Stimulated activated effector memory CD8-positive, alpha-beta T cell treated with anti-CD3 and anti-CD28 coated beads, Interleukin-12 subunit alpha, Interleukin-12 subunit beta, amount 100 ng/mL, for 72 hours (primary cell): ENCODE measurements around the gene ELMO2.

Source experiments
- ATAC-seq: fragments of 150-1000 bp; cut with Tn5 transposase; 2 replicates; pipeline ENCODE4 v1.10.0; 2021
- DNase-seq, 2 donors: peaks; one replicate each; pipeline ENCODE4 v3.0.0; 2021 to 2022; ENCODE audit warnings: low spot score in 2 of 2
- H3K27ac Mint-ChIP-seq: one replicate; pipeline ENCODE4 v1.8.0; 2022; ENCODE audit warnings: mild to moderate bottlenecking, mixed read lengths
- H3K36me3 Mint-ChIP-seq: one replicate; pipeline ENCODE4 v1.8.0; 2022; ENCODE audit warnings: mild to moderate bottlenecking, mixed read lengths
- H3K4me1 Mint-ChIP-seq: one replicate; pipeline ENCODE4 v1.8.0; 2022; ENCODE audit warnings: mixed read lengths
- H3K4me3 Mint-ChIP-seq: one replicate; pipeline ENCODE4 v1.8.0; 2022; ENCODE audit warnings: mild to moderate bottlenecking, mixed read lengths
- H3K9me3 Mint-ChIP-seq: one replicate; pipeline ENCODE4 v1.8.0; 2022; ENCODE audit warnings: mixed read lengths

The ELMO2 gene, protein sequence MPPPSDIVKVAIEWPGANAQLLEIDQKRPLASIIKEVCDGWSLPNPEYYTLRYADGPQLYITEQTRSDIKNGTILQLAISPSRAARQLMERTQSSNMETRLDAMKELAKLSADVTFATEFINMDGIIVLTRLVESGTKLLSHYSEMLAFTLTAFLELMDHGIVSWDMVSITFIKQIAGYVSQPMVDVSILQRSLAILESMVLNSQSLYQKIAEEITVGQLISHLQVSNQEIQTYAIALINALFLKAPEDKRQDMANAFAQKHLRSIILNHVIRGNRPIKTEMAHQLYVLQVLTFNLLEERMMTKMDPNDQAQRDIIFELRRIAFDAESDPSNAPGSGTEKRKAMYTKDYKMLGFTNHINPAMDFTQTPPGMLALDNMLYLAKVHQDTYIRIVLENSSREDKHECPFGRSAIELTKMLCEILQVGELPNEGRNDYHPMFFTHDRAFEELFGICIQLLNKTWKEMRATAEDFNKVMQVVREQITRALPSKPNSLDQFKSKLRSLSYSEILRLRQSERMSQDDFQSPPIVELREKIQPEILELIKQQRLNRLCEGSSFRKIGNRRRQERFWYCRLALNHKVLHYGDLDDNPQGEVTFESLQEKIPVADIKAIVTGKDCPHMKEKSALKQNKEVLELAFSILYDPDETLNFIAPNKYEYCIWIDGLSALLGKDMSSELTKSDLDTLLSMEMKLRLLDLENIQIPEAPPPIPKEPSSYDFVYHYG

DNA sequence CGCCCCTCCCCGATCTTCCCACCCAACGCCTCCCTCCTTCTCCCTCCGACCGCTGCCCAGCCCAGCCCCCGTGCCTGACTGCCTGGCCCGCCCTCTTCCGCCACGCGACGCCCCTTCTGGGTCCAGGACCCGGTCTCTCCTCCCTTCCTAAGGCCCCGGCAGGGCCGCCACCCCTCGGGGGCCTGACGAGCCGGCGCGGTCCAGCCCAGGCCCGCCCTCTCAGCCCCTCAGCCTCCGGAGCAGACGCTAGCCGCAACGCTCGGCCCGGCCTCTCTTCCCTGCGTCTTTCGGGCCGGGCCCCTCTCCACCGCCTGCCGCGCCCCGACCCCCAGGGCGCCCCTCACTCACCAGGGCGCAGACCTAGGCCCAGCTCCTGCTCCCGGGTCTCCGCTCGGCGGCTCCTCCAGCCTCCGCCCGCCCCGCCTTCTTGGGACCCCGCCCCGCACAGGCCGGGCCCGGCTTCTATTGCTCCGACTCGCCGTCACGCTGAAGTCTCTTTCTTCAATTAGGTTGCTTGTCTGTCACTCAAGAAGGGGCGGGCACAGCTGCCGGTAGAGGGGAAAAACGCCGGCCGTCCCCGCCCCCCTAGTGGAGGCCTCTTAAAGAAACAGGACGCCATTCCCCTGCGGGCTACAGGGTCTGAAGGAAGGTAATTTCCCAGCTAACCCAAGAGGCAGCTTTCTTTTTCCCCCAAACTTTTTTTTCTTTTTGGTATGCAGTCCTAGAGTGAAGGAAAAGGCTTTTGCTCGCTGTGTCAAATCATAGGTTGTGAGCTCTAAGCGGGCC, at the start of gene ELMO2:
TSS of gene ELMO2 (minus strand) at position 416 of the 786 bp plus-strand sequence. CDS start 12,133 bp downstream, outside the sequence.
- DNase-seq (peak; percentile 85 to 96), ATAC-seq (peak; percentile 87)
- Mint-ChIP-seq H3K36me3 (peaks cover 9% of the 10 kb centered on the region), H3K27ac (peak within 1 kb of the TSS; percentile 96), H3K4me3 (peak within 1 kb of the TSS; percentile 87), H3K4me1 (peaks cover 71% of the 10 kb centered on the region), H3K9me3 (no peaks in the 10 kb centered on the region)

DNA sequence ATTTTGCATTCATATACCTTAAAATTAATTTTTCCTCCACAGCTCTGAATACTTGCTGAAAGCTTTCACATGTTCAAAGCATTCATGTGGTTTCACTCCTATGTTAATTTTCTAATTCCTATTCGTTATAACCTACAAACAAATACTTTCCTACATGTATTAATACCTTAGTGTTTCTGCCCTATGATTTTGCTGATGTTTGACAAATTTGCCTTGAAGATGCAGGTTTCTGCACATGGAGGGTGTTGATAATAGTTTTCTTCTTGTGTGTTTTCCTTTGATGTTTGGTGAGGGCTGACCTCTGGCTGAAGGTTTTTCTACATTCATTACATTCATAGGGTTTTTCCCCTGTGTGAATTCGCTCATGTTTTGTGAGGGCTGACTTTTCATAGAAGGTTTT, 49.3 kb upstream of the ELMO2 start:
- Mint-ChIP-seq H3K4me1 (no peaks in the 10 kb centered on the region), H3K27ac (no peak overlapping the region)
- no peak for DNase-seq

DNA sequence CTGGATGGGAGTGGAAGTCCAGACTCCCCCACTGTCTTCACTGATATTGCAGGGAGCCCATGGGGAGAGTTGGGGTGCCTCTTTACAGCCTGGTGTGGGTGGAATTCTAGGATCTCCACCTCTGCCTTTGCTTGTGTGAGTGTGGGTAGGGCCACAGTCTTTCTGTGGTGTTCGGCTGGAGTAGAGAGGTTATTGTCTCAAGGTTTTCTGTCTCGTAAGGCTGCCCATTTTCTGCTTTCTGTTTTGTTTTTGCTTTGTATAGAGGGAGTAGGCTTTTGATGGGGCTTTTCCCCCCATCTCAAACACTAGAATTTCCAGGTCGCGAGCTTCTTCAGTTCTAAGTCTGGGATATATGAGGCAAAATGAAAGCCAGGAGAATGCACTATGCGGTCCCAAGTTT, 40.4 kb upstream of the ELMO2 start:
- DNase-seq (no peak), ATAC-seq (no peak)
- H3K4me3 Mint-ChIP-seq, result no peak overlapping the region
- no peak overlapping the region for H3K27ac Mint-ChIP-seq
- no peaks in the 10 kb centered on the region for H3K4me1 Mint-ChIP-seq
- H3K9me3 Mint-ChIP-seq, result peaks cover 3% of the 10 kb centered on the region
- no peaks in the 10 kb centered on the region for H3K36me3 Mint-ChIP-seq

More for the DNA sequence above, 49.3 kb upstream of the ELMO2 start:
- ATAC-seq, result no peak
- Mint-ChIP-seq H3K4me3 (no peak overlapping the region), H3K9me3 (peaks cover 10% of the 10 kb centered on the region), H3K36me3 (no peaks in the 10 kb centered on the region)

DNA sequence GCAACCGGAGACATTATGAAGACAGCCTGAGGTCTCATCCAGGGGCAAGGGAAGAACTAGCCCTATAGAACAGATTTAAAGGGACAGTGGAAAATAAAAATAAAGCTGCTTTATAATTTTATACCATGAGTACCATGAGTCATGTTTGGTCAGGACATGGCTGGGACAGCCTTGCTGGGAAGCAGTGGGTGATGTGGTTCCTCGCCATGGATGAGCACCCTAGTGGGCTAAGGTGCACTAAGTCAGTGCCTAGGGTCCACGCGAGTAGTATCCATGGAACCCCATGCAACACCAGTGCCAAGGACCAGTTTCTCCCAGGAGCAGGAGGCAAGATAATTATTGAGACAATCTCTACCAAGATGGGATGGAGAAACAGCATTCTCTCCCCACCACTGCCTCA, 33.4 kb upstream of the ELMO2 start:
- no peaks in the 10 kb centered on the region for H3K36me3 Mint-ChIP-seq
- DNase-seq (no peak), ATAC-seq (no peak)
- H3K4me1 Mint-ChIP-seq, result no peaks in the 10 kb centered on the region
- peaks cover 3% of the 10 kb centered on the region for H3K9me3 Mint-ChIP-seq
- no peak overlapping the region for H3K27ac Mint-ChIP-seq
- no peak overlapping the region for H3K4me3 Mint-ChIP-seq

DNA sequence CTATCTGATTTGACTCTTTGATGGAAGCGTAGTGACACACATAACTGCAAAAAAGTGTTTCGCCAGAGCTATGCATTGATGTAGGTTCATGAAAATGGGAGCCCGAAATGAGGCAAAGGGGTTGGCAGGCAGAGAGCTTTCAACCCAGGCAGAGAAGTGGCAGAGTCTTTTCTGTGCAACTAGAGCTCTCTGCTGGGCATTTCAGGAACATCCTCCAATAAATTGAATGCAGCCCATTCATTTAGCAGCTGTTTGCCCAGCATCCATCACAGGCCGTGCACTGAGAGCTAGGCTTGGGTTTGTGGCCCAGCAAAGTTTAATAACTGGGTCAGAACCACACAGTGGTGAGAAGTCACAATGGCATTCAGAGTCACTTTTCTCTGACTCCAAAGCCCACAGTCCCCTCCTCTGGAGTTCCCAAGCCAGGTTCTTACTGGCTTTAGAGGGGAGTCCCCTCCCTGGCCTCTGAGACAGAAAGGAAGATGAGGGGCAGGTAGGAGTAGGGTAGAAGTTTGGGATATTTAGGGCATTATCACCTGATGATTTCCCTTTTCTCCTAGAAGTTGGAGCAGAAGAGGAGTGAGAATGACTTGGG, 31.8 kb upstream of the ELMO2 start:
- ATAC-seq (no peak), DNase-seq (no peak)
- no peaks in the 10 kb centered on the region for H3K9me3 Mint-ChIP-seq
- no peaks in the 10 kb centered on the region for H3K4me1 Mint-ChIP-seq
- H3K36me3 Mint-ChIP-seq, result no peaks in the 10 kb centered on the region
- H3K4me3 Mint-ChIP-seq, result no peak overlapping the region
- H3K27ac Mint-ChIP-seq, result no peak overlapping the region

DNA sequence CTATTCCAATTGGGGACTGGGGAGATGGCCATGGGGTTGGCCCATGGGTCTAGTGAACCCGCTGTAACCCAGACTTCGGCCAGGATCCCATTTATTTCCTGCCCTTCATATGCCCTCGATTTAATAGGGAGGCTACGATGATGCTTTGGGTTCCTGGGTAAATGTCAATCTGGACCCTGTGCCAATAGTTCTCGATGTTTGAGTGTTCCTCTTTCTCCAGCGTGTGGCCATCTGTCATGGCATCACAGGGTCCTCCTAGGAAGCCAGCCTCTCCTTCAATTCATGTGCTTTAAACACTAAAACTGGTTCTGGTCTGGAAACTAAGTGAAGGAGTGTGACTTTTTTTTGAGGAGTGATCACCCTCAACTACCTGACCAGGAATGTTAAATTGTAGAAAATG, 28.7 kb upstream of the ELMO2 start:
- ATAC-seq, result no peak
- Mint-ChIP-seq H3K4me1 (no peaks in the 10 kb centered on the region), H3K36me3 (no peaks in the 10 kb centered on the region), H3K9me3 (no peaks in the 10 kb centered on the region), H3K4me3 (no peak overlapping the region), H3K27ac (no peak overlapping the region)
- no peak for DNase-seq

DNA sequence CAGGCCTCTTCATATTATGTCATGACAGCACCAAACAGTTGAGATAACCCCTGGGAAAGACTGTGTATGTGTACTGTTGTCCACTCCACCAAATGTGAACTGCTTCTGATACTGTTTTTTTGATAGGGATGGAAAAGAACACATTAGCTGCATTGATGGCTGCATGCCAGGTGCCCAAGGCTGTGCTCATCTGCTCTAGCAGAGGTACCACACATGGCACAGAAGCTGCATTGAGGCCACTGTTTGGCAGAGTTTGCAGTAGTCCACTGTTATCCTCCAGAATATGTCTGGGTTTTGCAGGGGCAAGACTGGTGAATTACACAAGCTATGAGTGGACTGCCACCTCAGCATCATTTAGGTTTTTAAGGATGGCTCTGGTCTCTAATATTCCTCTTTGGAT, 28.2 kb upstream of the ELMO2 start:
- Mint-ChIP-seq H3K27ac (no peak overlapping the region), H3K36me3 (no peaks in the 10 kb centered on the region), H3K9me3 (no peaks in the 10 kb centered on the region), H3K4me3 (no peak overlapping the region), H3K4me1 (no peaks in the 10 kb centered on the region)
- no peak for ATAC-seq
- no peak for DNase-seq

DNA sequence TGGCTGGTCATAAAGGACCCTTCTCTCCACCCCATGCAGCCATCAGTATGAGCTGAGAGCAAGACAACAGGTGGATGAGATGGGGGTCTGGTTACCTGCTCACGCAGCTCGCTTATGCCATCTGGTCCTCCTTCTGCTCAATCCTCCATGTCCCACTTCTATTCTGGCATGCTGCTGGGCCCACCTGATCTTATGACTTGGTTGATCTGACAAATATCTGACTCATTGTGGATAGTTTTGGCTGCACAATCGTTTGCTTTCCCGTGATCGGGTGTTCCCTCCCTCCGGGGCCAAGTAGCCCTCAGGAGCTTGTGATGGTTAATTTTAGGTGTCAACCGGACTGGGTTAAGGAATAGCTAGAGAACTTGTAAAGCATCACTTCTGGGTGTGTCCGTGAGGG, 26.6 kb upstream of the ELMO2 start:
- Mint-ChIP-seq H3K4me3 (no peak overlapping the region), H3K4me1 (no peaks in the 10 kb centered on the region), H3K36me3 (no peaks in the 10 kb centered on the region), H3K27ac (no peak overlapping the region), H3K9me3 (no peaks in the 10 kb centered on the region)
- DNase-seq (no peak), ATAC-seq (no peak)

DNA sequence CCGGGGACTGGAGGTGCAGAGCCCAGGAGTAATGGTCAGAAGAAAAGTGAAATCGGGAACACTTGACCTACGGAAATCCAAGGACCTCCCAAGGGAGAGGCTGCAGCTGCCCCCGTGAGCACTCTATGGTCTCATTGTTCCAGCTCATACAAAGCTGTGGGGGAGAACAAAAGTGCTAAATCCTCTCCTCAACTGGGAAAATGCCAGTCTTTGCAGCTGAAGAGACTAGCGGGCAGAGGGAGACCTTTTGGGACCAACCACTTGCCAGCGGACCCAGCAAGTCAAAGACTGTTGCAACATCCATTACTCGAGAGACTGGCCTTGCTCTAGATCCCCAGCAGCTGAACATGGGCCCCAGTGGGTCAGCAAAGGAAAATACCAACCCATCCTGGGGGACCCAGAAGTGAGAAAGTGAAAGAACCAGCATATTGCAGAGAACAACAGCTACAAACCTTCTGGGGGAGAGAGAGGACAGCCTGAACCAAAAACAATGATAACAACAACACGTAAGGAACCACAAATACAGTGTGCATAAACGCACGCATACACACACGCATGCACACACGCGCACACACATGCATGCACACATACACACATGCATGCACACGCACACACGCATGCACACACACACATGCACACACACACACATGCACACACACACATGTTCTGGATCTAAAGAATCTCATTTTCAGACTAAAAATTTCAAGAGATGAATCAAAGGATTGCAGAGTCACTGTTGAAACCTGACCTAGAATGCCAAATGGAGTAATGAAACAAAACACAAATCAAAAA, 24.7 kb upstream of the ELMO2 start:
- H3K27ac Mint-ChIP-seq, result no peak overlapping the region
- H3K9me3 Mint-ChIP-seq, result no peaks in the 10 kb centered on the region
- ATAC-seq, result no peak
- no peak overlapping the region for H3K4me3 Mint-ChIP-seq
- DNase-seq, result no peak
- H3K36me3 Mint-ChIP-seq, result no peaks in the 10 kb centered on the region
- H3K4me1 Mint-ChIP-seq, result no peaks in the 10 kb centered on the region

DNA sequence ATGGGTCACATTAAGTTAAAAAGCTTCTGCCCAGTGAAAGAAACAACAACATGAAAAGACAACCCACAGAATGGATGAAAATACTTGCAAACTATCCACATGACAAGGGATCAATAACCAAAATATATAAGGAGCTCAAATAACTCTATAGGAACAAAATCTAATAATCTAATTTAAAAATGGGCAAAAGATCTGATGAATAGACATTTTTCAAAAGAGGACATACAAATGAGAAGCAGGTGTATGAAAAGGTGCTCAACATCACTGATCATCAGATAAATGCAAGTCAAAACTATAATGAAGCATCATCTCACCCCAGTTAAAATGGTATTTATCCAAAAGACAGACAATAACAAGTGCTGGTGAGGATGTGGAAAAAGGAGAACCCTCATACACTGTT, 21.0 kb upstream of the ELMO2 start:
- H3K4me1 Mint-ChIP-seq, result no peaks in the 10 kb centered on the region
- no peaks in the 10 kb centered on the region for H3K36me3 Mint-ChIP-seq
- ATAC-seq (no peak), DNase-seq (no peak)
- no peak overlapping the region for H3K4me3 Mint-ChIP-seq
- H3K27ac Mint-ChIP-seq, result no peak overlapping the region
- no peaks in the 10 kb centered on the region for H3K9me3 Mint-ChIP-seq

DNA sequence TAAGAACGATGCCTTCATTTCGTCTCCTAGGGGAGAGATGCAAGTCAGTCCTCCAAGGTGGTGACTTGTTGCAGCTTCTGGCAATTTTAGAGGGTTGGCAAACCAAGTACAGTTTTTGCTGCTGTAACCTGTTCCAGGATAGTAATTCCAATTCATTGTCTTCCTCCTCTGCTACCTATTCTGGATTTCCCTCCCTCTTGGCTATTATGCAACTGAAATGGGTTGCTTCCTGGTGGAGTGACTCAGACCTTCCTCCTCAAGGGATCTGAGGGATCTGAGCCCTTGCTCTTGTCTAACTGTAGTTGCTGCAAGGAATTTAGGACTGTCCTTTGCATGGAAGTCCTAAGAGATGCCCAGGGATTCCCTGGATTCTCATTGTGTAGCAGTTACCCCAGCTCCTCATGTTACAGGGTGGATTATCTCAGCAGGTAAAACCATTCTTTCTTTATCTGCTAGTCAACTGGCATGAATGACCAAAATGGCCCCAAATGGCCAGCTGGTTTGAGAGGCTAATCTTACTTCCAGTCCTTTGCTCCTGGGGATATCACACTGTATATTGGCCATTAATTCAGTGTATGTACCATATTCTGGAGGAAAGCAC, 17.6 kb upstream of the ELMO2 start:
- H3K4me3 Mint-ChIP-seq, result no peak overlapping the region
- H3K27ac Mint-ChIP-seq, result no peak overlapping the region
- no peaks in the 10 kb centered on the region for H3K36me3 Mint-ChIP-seq
- no peak for DNase-seq
- ATAC-seq, result no peak
- no peaks in the 10 kb centered on the region for H3K4me1 Mint-ChIP-seq
- no peaks in the 10 kb centered on the region for H3K9me3 Mint-ChIP-seq

DNA sequence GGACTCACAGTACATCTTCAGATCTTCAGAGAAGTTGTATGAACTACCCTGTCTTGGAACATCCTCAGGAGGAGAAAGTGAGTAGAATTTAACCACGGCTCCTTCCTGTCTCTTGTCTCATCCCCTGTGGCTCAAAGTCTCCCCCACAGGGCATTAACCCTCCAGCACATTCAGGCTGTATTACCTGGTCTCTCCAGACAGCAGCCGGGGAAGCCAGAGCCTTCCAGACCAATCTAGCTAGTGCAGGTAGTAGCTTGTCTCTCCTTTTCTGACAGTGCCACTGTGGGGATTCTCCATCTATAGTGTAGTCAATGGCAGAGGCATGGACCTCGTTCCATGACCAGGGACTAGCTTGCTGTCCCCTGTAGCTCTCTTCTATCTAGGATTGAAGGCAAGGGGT, 16.9 kb upstream of the ELMO2 start:
- ATAC-seq (no peak), DNase-seq (no peak)
- no peaks in the 10 kb centered on the region for H3K36me3 Mint-ChIP-seq
- no peaks in the 10 kb centered on the region for H3K4me1 Mint-ChIP-seq
- H3K27ac Mint-ChIP-seq, result no peak overlapping the region
- H3K4me3 Mint-ChIP-seq, result no peak overlapping the region
- H3K9me3 Mint-ChIP-seq, result no peaks in the 10 kb centered on the region

DNA sequence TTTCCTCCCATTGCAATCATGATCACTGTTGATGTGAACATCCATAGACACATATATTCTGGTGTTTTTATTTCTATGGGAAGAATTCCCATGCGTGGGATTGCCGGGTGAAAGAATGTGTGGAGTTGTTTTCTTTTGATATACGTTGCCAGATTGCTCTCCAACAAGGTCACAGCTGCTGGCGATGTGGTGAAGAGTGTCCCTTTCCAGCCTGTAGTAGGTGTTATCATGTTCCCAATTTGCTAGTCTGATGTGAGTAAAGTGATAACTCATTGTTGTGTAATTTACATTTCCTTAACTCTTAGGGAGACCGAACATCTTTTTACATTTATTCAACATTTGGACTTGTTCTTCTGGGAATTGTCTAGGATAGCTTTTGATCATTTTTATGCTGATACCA, 14.5 kb upstream of the ELMO2 start:
- no peak overlapping the region for H3K4me3 Mint-ChIP-seq
- H3K36me3 Mint-ChIP-seq, result no peaks in the 10 kb centered on the region
- H3K9me3 Mint-ChIP-seq, result no peaks in the 10 kb centered on the region
- no peak for DNase-seq
- no peak for ATAC-seq
- no peaks in the 10 kb centered on the region for H3K4me1 Mint-ChIP-seq
- H3K27ac Mint-ChIP-seq, result no peak overlapping the region

DNA sequence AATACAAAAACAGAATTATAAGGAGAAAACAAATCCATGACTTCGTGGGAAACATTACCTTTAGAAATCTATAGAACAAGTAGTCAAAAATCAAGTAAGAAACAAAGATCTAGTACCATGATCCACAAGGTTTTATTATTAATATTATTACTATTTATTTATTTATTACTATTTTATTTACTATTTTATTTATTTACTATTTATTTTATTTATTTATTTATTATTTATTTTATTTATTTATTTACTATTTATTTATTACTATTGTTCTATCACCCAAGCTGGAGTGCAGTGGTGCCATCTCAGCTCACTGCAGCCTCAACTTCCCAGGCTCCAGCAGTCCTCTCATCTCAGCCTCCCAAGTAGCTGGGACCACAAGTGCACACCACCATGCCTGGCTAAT, 13.5 kb upstream of the ELMO2 start:
- DNase-seq (no peak), ATAC-seq (no peak)
- Mint-ChIP-seq H3K4me1 (no peaks in the 10 kb centered on the region), H3K4me3 (no peak overlapping the region), H3K9me3 (no peaks in the 10 kb centered on the region), H3K27ac (no peak overlapping the region), H3K36me3 (no peaks in the 10 kb centered on the region)
